ENCODE results near the gene EPN2.

DNA sequence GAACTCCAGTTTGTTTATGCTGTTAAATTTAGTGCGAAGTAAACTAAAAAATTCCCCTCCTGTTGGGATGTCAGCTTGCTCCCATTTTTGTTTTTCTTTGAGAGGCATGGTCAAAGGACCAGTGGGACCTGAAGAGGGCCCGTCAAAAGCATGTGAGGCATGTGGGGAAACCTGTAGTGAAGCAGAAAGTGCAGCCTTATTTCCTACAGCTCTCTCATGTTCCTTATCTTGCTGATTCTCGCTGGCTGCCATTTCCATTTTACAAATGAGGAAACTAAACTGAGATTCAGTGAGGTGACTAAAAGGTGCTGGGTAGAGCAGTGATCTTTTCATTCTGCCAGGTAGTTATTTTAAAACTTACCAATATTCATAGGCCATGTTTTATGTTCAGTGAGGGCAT lies 27.1 kb downstream of the EPN2 start:
- TF ChIP-seq, protein P1, sequence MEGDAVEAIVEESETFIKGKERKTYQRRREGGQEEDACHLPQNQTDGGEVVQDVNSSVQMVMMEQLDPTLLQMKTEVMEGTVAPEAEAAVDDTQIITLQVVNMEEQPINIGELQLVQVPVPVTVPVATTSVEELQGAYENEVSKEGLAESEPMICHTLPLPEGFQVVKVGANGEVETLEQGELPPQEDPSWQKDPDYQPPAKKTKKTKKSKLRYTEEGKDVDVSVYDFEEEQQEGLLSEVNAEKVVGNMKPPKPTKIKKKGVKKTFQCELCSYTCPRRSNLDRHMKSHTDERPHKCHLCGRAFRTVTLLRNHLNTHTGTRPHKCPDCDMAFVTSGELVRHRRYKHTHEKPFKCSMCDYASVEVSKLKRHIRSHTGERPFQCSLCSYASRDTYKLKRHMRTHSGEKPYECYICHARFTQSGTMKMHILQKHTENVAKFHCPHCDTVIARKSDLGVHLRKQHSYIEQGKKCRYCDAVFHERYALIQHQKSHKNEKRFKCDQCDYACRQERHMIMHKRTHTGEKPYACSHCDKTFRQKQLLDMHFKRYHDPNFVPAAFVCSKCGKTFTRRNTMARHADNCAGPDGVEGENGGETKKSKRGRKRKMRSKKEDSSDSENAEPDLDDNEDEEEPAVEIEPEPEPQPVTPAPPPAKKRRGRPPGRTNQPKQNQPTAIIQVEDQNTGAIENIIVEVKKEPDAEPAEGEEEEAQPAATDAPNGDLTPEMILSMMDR (IDR thresholded peaks at IDR 0.05): no peak
- no peak for TF ChIP-seq POLR2A (IDR thresholded peaks at IDR 0.05)

Data from adrenal gland (tissue), 5 donors.